ENCODE measurements around the gene BAZ1B.
"Not testable (repeated sequence)": the region's sequence is repeated elsewhere in the genome, so short reads cannot be mapped to it uniquely, and the experiment has no call there.

Gene BAZ1B, protein sequence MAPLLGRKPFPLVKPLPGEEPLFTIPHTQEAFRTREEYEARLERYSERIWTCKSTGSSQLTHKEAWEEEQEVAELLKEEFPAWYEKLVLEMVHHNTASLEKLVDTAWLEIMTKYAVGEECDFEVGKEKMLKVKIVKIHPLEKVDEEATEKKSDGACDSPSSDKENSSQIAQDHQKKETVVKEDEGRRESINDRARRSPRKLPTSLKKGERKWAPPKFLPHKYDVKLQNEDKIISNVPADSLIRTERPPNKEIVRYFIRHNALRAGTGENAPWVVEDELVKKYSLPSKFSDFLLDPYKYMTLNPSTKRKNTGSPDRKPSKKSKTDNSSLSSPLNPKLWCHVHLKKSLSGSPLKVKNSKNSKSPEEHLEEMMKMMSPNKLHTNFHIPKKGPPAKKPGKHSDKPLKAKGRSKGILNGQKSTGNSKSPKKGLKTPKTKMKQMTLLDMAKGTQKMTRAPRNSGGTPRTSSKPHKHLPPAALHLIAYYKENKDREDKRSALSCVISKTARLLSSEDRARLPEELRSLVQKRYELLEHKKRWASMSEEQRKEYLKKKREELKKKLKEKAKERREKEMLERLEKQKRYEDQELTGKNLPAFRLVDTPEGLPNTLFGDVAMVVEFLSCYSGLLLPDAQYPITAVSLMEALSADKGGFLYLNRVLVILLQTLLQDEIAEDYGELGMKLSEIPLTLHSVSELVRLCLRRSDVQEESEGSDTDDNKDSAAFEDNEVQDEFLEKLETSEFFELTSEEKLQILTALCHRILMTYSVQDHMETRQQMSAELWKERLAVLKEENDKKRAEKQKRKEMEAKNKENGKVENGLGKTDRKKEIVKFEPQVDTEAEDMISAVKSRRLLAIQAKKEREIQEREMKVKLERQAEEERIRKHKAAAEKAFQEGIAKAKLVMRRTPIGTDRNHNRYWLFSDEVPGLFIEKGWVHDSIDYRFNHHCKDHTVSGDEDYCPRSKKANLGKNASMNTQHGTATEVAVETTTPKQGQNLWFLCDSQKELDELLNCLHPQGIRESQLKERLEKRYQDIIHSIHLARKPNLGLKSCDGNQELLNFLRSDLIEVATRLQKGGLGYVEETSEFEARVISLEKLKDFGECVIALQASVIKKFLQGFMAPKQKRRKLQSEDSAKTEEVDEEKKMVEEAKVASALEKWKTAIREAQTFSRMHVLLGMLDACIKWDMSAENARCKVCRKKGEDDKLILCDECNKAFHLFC (N-terminal part only)

DNA sequence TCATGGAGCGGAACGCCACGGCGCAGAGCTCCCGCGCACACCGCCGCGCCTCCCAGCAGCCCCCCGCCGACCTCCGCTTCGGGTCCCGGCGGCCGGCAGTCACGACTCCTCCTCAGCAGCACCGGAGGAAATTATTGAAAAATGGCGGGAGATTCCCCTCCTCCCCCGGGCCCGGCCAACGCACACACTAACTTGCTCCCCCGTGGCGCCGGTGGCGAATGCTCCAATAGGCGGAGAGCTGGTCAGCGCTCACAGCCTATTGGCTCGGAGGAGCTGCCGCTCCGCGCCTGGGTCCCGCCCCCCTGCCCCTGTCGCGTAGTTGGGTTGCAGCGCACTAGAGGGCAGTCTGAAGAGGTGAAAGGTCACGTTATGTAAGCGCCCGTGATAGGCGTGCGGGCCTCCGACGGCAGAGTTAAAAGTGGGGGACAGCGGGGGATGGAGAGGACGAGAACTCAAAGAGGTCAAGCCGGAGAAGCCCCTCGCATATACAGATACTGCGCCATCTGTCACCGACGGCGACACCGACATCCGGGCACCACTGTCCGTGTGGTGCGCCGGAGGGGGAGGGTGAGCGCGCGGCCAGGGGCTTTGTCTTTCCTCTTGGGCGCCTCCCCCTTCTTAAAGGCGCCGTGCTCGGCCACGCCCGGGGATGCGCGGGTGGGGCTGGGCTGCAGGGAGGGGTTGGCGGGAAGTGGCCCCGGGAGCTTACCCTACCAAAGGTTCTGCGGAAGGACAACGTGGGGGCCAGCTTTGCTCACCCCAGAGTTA is at the start of gene BAZ1B:
BAZ1B (minus strand) TSS at position 189 of the 768 bp plus-strand sequence. CDS start 360 bp downstream, outside the sequence.
- peak; percentile 80 to 85 for DNase-seq

DNA sequence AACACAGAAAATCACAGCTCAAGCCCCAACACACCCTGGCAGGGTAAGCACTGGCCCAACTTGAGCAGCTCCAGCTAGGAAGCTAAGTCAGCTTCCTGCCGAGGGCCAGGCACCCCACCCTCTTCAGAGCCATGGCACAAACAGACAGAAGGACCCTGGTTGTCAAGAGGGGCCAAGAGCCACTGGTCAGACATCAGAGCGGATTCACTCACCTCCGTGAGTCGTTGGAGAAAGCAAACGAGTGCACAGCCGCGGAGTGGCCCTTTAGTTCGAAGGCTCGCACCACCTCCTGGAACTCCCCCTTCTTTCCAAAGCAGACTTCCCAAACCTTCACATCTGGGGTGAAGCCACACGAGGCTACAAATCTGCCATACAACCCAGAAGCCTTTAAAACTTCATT is 48.9 kb upstream of the BAZ1B start:
- no peak for DNase-seq

DNA sequence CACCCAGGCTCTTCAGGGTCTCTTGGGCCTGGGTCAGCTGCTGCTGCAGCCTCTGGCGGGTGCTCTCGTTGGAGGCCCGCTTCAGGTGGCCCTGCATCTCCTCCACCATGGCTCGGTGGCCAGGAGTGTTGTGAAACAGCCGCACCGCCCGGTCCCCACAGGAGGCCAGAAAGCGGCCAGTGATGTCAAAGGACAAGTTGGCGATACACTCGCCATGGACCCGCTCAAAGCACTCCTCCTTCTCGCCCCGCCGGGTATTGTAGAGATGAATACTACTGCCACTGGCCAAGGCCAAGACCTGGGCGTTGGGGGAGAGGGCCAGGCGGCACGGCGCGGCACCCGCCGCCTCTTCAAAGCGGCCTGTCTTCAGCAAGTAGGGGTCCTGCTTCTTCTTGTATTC is 48.4 kb upstream of the BAZ1B start:
- no peak for DNase-seq

DNA sequence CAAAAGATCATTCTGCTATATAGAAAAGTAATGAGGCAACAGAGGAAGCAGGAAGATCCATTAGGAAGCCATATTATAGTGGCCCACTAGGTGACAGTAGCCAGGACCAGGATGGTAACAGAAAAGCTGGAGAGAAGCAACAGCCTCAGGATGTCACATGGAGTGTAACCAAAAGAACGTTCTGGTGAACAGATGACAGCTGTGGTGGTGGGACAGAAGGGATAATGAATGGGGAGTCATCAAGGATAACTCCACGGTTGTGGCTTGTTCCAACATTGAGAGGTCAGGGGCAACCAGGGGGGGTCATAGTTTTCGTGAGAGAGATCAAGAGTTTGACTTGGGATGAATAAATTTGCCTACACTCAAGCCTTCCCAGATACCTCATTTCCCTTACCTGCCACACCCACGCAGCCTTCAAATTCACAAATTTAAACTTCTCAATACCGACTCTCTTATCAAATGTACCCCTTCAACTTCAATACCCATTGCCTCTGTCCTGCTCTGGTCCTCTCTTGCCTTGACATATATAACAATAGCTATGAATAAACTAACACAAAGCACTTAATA is 47.0 kb upstream of the BAZ1B start:
- no peak for DNase-seq

DNA sequence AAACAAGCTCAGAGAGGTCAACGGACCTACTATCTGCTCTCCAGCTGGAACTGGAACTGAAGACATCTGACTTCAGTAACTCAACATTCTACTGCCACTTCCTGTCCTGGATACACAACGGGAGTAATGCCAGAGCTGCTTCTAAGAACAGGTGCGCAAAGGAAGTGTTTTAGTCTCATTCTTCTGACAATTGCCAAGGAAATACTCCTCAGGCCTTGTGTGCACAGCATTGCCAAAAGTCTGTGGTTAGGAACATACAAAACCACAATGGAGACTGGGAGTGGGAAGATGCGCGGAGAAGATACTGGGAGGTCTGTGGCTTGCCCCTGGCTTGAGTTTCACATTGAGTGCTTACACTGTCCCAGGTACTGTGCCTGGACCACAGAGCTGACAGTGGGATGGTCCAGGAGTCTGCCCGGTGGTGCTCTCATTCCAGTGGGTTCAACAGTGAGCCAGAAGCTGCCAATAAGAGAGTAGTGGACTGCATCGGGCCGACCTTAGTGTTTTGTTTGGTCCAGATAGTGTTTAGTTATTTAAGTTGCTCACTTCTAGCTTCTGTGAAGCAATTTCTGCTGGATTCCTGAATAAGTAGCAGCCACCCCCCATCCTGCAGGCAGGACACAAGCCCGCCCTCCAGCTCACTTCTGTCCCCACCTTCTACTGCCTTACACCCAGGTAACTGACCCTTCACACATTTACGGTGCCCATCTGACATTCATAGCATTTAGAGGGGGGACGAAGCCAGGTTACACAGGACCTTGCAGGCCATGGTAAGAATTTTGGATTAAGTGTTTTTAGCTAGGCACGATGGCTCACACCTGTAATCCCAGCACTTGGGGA is 46.0 kb upstream of the BAZ1B start:
- DNase-seq = no peak

DNA sequence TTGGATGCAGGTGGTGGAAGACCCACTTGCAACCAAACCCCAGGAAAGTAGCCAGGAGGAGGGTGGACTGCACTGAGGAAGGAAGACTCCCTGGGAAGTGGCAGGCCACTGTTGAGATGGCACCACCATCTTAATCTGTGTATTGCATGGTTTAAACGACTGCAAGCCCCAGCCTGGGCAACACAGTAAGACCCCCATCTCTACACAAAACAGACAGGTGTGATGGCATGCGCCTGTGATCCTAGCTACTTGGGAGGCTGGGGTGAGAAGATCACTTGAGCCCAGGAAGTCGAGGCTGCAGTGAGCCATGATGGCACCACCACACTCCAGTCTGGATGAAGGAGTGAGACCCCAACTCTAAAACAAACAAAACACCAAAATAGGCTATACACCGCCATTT is 45.0 kb upstream of the BAZ1B start:
- no peak for DNase-seq

DNA sequence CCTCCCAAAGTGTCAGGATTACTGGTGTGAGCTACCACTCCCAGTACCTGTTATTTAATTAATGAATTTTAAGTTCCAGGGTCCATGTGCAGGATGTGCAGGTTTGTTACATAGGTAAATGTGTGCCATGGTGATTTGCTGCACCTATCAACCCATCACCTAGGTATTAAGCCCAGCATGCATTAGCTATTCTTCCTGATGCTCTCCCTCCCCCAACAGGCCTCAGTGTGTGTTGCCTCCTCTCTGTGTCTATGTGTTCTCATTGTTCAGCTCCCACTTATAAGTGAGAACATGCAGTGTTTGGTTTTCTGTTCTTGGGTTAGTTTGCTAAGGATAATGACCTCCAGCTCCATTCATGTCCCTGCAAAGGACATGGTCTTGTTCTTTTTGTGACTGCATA is 44.3 kb upstream of the BAZ1B start:
- not testable (repeated sequence) for DNase-seq

DNA sequence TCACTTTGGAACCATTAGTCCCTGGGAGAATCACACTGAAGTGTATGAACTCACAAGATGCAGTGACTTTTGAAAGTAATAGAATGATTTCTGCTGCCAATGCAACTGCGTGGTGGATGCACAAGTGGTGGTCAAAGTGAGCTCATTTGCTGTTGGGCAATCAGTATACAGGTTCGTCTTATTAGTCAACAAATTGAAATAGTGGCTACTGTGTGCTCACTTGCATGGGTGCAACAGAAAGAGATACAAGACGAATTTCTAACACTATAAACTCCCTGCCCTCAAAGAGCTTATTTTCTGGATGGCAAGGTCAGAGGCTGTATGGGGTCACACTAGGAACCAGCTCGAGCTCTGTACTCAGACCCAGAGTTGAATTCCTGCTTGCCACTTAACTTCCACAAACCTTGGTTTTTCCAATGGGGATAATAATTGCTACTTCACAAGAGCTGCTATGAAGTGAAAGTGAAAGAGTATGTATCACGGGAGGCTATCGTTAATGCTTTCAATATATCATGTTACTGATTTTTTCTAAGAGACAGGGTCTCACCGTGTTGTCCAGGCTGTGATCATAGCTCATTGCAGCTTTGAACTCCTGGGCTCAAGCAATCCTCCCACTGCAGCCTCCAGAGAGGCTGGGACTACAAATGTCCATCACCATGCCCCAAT is 43.7 kb upstream of the BAZ1B start:
- no peak for DNase-seq

DNA sequence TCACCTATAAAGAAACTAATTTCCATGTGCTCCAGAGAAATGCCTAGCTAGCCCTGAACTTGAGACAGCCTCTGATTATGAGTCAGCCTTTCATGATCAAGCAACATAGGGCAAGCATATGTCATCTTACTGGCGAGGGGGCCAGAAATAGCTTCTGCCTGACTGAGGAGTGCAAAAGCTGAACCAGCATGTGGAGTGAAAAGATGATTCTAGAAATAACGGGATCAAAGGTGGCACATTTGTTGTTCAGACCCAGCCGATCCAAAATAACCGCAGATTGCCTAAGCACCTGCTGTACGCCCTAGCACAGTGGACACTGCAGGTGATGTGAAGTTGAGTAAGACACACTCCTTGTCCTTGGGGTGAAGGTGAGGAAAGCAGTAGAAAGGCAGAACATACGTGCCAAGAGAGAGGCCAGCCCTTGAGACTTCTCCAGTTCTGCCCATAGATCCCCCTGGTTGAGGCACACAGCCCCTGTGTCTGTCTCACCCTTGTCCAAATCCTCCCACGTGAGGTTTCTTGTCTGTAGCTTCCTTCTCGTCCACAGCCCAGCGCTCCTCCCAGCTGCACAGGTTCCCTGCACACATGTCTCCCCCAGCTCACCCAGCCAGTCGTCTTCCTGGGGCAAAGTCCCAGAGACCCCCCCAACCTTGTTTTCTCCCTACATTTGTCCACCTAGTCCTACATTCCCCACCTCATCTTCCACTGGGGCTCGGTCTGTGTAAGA is 38.2 kb upstream of the BAZ1B start:
- DNase-seq = no peak

DNA sequence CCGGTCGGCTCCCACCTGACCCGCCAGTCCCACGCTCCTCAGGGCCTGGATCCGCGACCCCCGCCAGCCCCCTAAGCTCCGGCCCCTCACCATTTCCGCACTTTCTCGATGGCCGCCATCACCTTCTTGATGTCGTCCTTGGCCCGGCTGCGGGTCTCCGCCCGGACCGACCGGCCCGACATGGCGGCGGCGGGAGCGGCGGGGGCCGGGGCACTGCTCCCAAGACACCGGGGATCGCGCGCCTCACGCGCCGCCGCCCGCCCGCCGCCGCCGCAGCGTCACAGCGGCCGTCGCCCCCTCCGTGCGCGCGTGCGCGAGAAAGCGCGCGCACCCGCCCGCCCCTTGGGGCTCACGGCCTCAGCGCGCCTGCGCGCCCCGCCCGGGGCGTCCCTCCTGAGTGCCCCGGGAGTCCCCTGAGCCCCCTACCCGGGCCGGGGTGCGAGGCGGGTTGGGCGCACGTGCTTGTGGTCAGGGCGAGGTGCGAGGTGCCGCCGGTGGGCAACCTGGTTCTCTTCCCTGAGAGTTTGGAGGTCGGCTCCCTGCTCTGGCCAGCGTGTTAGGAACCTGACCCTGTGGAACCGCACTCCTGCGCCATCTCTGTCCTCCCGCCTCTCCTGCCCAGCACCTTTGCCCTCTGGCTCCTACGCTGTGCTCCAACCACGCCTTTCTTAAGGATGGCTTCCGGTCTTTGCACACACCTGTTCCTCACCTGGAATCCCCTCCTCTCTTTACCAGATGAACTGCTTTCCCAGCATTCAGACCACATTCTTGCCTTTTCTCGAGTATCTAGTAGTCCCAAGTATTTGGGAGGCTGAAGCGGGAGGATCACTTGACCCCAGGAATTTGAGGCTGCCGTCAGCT is 35.5 kb upstream of the BAZ1B start, which contains the start of gene BCL7B:
BCL7B (minus strand) TSS at position 294 of the 861 bp plus-strand sequence; CDS start at position 182, 112 bp downstream.
- DNase-seq = peak in 1 of 2 experiments; percentile 26

DNA sequence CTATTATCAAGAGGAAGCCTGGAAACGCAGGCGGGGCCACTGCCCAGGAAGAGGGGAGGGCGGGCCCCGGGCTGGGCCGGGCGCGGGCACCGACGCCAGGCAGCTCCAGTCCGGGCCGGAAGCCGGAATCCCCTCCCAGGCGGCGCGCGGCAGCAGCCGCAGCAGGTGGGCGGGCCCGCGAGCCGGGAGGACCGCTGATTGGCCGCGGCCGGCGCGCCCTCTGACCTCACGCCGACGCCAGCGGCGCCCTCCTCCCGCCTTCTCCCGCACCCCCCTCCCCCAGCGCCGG is 35.0 kb upstream of the BAZ1B start:
- DNase-seq = peak in 1 of 2 experiments; percentile 54

DNA sequence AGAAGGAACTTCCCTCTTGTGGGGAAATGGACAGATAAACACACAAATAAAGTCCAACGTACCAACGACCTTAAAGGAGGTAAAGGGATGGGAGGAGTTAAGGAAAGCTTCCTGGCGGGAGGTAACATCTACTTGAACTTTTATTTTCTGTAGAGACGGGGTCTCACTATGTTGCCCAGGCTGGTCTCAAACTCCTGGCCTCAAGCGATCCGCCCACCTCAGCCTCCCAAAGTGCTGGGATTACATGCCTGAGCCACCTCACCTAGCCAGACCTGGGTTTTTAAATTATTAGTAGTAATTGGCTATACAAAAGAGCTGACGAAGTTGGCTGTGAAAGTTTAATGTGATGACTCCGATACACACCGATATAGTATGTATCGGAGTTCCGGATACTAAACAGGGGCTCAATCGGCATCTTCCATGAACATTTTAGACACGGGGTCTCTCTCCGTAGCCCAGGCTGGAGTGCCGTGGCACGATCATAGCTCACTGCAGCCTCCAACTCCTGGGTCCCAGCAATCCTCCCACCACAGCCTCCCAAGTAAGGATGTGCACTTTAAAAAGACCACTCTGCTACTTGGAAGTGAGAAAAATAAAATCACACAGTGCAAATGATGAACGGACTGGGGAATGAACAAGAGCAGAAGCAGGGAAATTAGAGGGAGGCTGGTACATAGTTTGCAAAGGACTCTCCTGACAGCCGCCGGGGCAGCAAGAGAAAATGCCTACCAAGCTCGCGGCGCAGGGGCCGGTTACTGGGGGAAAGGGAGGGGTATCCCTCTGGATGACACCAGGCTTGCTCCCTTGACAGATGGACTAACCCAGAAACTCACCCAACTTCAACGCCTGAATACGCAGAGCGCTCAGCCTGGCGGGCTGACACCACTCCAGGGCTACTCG is 34.4 kb upstream of the BAZ1B start:
- DNase-seq = no peak

DNA sequence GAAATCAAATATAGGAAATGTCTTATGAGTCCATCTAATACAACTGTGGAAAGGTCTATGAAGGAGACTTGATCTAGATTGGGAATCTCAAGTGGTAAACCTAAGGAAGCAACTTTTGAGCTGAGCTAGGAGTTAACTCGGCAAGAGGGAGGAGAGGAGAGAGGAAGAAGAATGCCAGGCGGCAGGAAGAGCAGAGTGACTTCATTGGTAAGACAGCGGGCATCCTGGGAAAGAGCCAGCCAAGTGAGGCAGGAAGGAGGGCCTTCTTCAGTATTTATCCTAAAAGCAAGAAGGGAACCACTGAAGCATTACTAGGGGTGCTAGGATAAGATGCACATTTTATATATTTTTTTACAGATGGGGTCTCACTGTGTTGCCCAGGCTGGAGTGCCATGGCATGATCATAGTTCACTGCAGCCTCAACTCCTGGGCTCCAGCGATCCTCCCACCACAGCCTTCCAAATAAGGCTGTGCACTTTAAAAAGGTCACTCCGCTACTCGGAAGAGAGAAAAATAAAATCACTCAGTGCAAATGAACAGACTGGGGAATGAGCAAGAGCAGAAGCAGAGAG is 33.4 kb upstream of the BAZ1B start:
- no peak for DNase-seq

DNA sequence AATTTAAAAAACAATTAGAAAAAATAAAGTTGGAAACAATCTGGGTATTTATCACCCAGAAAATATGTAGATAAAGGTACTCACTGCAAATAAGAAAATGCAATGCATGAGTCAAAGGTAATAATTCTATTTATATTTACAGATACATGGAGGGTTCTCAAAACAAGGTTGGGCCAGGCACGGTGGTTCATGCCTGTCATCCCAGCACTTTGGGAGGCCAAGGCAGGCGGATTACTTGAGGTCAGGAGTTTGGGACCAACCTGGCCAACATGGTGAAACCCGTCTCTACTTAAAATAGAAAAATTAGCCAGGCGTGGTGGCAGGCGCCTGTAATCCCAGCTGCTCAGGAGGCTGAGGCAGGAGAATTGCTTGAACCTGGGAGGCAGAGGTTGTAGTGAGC is 28.0 kb upstream of the BAZ1B start:
- not testable (repeated sequence) for DNase-seq

DNA sequence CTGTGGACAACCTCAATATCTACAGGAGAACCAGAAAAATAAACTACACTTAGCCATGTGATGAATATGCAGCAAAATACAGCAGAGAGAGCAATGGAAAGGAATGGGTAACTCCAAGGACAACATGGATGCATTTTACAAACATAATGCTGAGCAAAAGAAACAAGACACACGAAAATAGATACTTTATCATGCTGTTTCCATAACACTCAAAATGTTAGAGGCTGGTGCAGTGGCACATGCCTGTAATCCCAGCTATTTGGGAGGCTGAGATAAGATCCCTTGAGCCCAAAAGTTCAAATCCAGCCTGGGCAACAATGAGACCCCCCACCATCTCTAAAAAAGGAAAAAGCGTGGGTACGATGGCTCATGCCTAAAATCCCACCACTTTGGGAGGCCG is 27.1 kb upstream of the BAZ1B start:
- no peak for DNase-seq

DNA sequence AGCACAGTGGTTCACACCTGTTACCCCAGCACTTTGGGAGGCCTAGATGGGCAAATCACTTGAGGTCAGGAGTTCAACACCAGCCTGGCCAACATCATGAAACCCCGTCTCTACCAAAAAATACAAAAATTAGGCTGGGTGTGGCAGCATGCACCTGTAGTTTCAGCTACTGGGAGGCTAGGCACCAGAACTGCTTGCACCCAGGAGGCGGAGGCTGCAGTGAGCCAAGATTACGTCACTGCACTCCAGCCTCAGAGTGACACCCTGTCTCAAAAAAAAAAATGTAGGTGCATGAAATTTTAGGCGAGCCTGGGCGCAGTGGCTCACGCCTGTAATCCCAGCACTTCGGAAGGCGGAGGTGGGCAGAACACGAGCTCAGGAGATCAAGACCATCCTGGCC is 25.7 kb upstream of the BAZ1B start:
- no peak for DNase-seq

DNA sequence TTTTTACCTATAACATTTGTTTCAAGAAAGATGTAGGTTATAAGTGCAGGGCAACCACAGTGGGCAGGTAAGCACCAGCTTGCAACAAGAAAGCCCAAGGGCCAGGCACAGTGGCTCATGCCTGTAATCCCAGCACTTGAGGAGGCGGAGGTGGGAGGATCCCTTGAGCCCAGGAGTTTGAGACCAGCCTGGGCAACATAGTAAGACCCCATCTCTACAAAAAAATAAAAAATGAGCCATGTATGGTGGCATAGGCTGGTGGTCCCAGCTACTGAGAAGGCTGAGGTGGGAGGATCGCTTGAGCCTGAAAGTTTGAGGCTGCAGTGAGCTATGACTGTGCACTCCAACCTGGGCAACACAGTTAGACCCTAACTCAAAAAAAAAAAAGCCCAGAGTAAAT is 22.6 kb upstream of the BAZ1B start:
- DNase-seq = no peak
